Cerebellar cortex (tissue), 1 donor: ENCODE measurements around the gene FAM111A.
"Not testable (repeated sequence)": the region's sequence is repeated elsewhere in the genome, so short reads cannot be mapped to it uniquely, and the experiment has no call there.

Experiments used
- DNase-seq: peaks from one replicate; pipeline ENCODE4 v3.0.0-alpha.2; 2015; ENCODE audit warnings: low spot score

FAM111A gene

GRCh38 chr11:59142530-59143507 lies at the start of gene FAM111A:
Gene FAM111A (plus strand): TSS chr11:59142856. CDS start chr11:59148873, 6,017 bp downstream.
- DNase-seq, result peak; percentile 68

- DNase-seq, result not testable (repeated sequence)
These were observed 49.1 kb upstream of the FAM111A start for GRCh38 chr11:59093576-59093975.

- not testable (repeated sequence) for DNase-seq
These were observed 47.4 kb upstream of the FAM111A start for GRCh38 chr11:59095225-59095624.

- DNase-seq, result not testable (repeated sequence)
These were observed 46.6 kb upstream of the FAM111A start for GRCh38 chr11:59095972-59096575.

GRCh38 chr11:59097113-59097708 lies 45.4 kb upstream of the FAM111A start:
- DNase-seq, result peak; percentile 31

GRCh38 chr11:59097938-59098337 lies 44.7 kb upstream of the FAM111A start:
- not testable (repeated sequence) for DNase-seq

- no peak for DNase-seq
These were observed 40.3 kb upstream of the FAM111A start for GRCh38 chr11:59102259-59102765.

GRCh38 chr11:59106363-59107336 lies 36.0 kb upstream of the FAM111A start, which contains the start of gene FAM111B:
Gene FAM111B (plus strand): TSS chr11:59107237. CDS start chr11:59109626, 2,389 bp downstream.
- DNase-seq, result peak; percentile 59

GRCh38 chr11:59107721-59108120 lies 34.9 kb upstream of the FAM111A start:
- not testable (repeated sequence) for DNase-seq

- no peak for DNase-seq
These were observed 30.2 kb upstream of the FAM111A start for GRCh38 chr11:59112494-59112893.

- DNase-seq, result no peak
These were observed 28.3 kb upstream of the FAM111A start for GRCh38 chr11:59114344-59114743.

GRCh38 chr11:59115553-59115952 lies 27.1 kb upstream of the FAM111A start:
- no peak for DNase-seq

- DNase-seq, result no peak
These were observed 24.9 kb upstream of the FAM111A start for GRCh38 chr11:59117774-59118173.

GRCh38 chr11:59119826-59120225 lies 22.8 kb upstream of the FAM111A start:
- no peak for DNase-seq

- DNase-seq, result peak; percentile 55
These were observed 6.8 kb upstream of the FAM111A start for GRCh38 chr11:59135648-59136461.

GRCh38 chr11:59136551-59136950 lies 6.1 kb upstream of the FAM111A start:
- DNase-seq, result not testable (repeated sequence)

GRCh38 chr11:59137190-59137589 lies 5.5 kb upstream of the FAM111A start:
- no peak for DNase-seq

GRCh38 chr11:59138643-59139042 lies 4.0 kb upstream of the FAM111A start:
- DNase-seq, result no peak

GRCh38 chr11:59141191-59141590 lies 1.5 kb upstream of the FAM111A start:
- no peak for DNase-seq
